ENCODE results near the gene AXL.

- TF ChIP-seq EZH2 (IDR thresholded peaks at IDR 0.05) (no peak), POLR2AphosphoS5 (IDR thresholded peaks at IDR 0.05; ENCODE audit: borderline replicate concordance, low read depth, low read length) (no peak)
Measured at GRCh38 chr19:41307954-41308449, 89.0 kb downstream of the AXL start.
